Activated CD8-positive, alpha-beta memory T cell treated with anti-CD3 and anti-CD28 coated beads, Interleukin-2, amount 50 U/mL, for 1 hour (primary cell): ENCODE results near the gene NIT1.

Experiments used
- DNase-seq: peaks from one replicate; pipeline ENCODE4 v3.0.0-alpha.2; 2020; ENCODE audit errors: extremely low read depth

NIT1 gene

GRCh38 chr1:161084597-161084988 is 33.3 kb upstream of the NIT1 start:
- no peak for DNase-seq

GRCh38 chr1:161085165-161085564 is 32.7 kb upstream of the NIT1 start:
- no peak for DNase-seq

GRCh38 chr1:161086457-161086856 is 31.4 kb upstream of the NIT1 start:
- DNase-seq = no peak

GRCh38 chr1:161088587-161089110 is 29.3 kb upstream of the NIT1 start:
- DNase-seq = no peak

- DNase-seq = no peak
These were observed 28.5 kb upstream of the NIT1 start, which contains the start of gene NECTIN4 for GRCh38 chr1:161089251-161089924. Gene NECTIN4 (minus strand): TSS chr1:161089558. CDS start chr1:161089296, 262 bp downstream.

- DNase-seq = no peak
These were observed 28.0 kb upstream of the NIT1 start for GRCh38 chr1:161089938-161090337.

GRCh38 chr1:161090617-161091016 is 27.3 kb upstream of the NIT1 start:
- DNase-seq = no peak

GRCh38 chr1:161091093-161091492 is 26.8 kb upstream of the NIT1 start:
- DNase-seq = no peak

- no peak for DNase-seq
These were observed 26.0 kb upstream of the NIT1 start for GRCh38 chr1:161091796-161092507.

GRCh38 chr1:161092621-161093028 is 25.3 kb upstream of the NIT1 start:
- DNase-seq = no peak

GRCh38 chr1:161094481-161094880 is 23.4 kb upstream of the NIT1 start:
- no peak for DNase-seq

GRCh38 chr1:161095230-161095629 is 22.7 kb upstream of the NIT1 start:
- no peak for DNase-seq

GRCh38 chr1:161096015-161096414 is 21.9 kb upstream of the NIT1 start:
- DNase-seq = no peak

GRCh38 chr1:161096530-161096929 is 21.4 kb upstream of the NIT1 start:
- DNase-seq = no peak

GRCh38 chr1:161098210-161099068 is 19.5 kb upstream of the NIT1 start, which contains the start of gene KLHDC9:
Gene KLHDC9 (plus strand): TSS chr1:161098361. CDS start chr1:161098536, 175 bp downstream.
- DNase-seq = no peak

GRCh38 chr1:161099090-161099802 is 18.7 kb upstream of the NIT1 start:
- no peak for DNase-seq

GRCh38 chr1:161100556-161100955 is 17.3 kb upstream of the NIT1 start:
- DNase-seq = no peak

GRCh38 chr1:161106431-161106830 is 11.5 kb upstream of the NIT1 start:
- no peak for DNase-seq

- DNase-seq = no peak
These were observed 6.8 kb upstream of the NIT1 start for GRCh38 chr1:161111117-161111516.

- no peak for DNase-seq
These were observed 6.4 kb upstream of the NIT1 start for GRCh38 chr1:161111527-161111926.

GRCh38 chr1:161113915-161114314 is 4.0 kb upstream of the NIT1 start:
- DNase-seq = no peak
